ENCODE data around the gene CDK17. TPM values are rescaled to one million over a fixed set of nuclear protein-coding genes. Genes with fewer than 3 reads are reported as not detected.

CDK17 gene
- total RNA-seq, 1 donor from 2014 or later: 33.8 TPM

DNA sequence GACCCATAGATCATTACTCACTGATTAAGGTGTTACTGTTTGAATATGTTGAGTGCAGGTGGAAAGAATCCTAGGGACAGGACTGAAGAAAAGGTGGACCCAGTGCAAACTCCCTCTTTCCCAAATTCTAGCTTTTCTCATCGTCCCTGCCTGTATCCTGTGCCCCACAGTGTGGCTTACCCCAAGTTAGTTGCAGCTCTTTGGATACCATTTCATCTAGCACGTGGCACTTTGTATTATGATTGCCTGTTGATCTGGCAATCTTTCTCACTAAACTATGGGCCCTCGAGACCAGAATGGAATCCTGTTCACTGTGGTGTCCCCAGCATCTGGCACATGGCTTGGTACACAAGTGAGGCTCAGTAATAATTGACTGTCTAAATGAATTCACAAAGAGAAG is 139.6 kb downstream of the CDK17 start:
- Mint-ChIP-seq H3K9me3 (ENCODE audit: unreplicated experiment) (no peaks in the 10 kb centered on the region), H3K4me3 (ENCODE audit: unreplicated experiment) (no peak overlapping the region), H3K4me1 (ENCODE audit: unreplicated experiment) (peaks cover 13% of the 10 kb centered on the region), H3K36me3 (ENCODE audit: unreplicated experiment) (peaks cover 35% of the 10 kb centered on the region), H3K27me3 (ENCODE audit: unreplicated experiment) (no peaks in the 10 kb centered on the region), H3K27ac (ENCODE audit: unreplicated experiment) (peak overlapping the region; percentile 18)
- no peak for DNase-seq (ENCODE audit: extremely low spot score, unreplicated experiment)
- no peak for TF ChIP-seq CTCF (IDR thresholded peaks at IDR 0.05)

GRCh38 chr12:96260231-96260630 is 140.0 kb downstream of the CDK17 start:
- Mint-ChIP-seq H3K9me3 (ENCODE audit: unreplicated experiment) (no peaks in the 10 kb centered on the region), H3K36me3 (ENCODE audit: unreplicated experiment) (peaks cover 35% of the 10 kb centered on the region), H3K4me1 (ENCODE audit: unreplicated experiment) (peaks cover 13% of the 10 kb centered on the region), H3K27me3 (ENCODE audit: unreplicated experiment) (no peaks in the 10 kb centered on the region), H3K4me3 (ENCODE audit: unreplicated experiment) (no peak overlapping the region), H3K27ac (ENCODE audit: unreplicated experiment) (no peak overlapping the region)
- no peak for TF ChIP-seq CTCF (IDR thresholded peaks at IDR 0.05)
- DNase-seq (ENCODE audit: extremely low spot score, unreplicated experiment): no peak

- H3K4me3 Mint-ChIP-seq (ENCODE audit: unreplicated experiment): no peak overlapping the region
- no peak overlapping the region for H3K27ac Mint-ChIP-seq (ENCODE audit: unreplicated experiment)
- no peak for DNase-seq (ENCODE audit: extremely low spot score, unreplicated experiment)
- no peaks in the 10 kb centered on the region for H3K9me3 Mint-ChIP-seq (ENCODE audit: unreplicated experiment)
- TF ChIP-seq CTCF (IDR thresholded peaks at IDR 0.05): no peak
- H3K4me1 Mint-ChIP-seq (ENCODE audit: unreplicated experiment): peaks cover 14% of the 10 kb centered on the region
- peaks cover 24% of the 10 kb centered on the region for H3K36me3 Mint-ChIP-seq (ENCODE audit: unreplicated experiment)
- H3K27me3 Mint-ChIP-seq (ENCODE audit: unreplicated experiment): no peaks in the 10 kb centered on the region
Measured at GRCh38 chr12:96258104-96258961, 141.9 kb downstream of the CDK17 start.

DNA sequence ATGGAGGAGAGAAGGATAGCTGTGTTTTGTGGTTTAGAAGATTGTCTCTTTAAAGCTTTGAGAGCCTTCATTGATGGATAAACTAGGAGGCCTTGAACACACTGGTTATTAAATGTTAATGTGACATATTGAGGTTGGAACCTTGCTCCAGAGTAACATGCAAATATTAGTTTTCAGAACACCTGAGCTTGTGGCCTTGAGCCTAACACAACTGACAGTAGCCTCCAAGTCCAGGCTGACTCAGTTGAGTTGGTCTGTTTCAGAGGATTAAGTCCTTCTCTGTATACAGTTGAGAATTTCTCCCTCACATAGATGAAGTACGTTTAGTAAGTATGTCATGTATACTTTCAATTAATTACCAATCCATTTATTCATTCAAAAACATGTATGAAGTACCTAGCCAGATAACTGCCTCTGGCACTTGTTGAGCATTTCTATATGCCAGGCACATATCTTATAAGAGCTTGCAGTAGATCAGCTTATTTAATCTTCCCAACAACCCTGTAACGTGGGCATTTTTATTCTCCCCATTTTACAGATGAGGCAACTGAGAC is 142.6 kb downstream of the CDK17 start:
- TF ChIP-seq CTCF (IDR thresholded peaks at IDR 0.05): no peak
- DNase-seq (ENCODE audit: extremely low spot score, unreplicated experiment): no peak
- Mint-ChIP-seq H3K4me1 (ENCODE audit: unreplicated experiment) (peaks cover 10% of the 10 kb centered on the region), H3K27ac (ENCODE audit: unreplicated experiment) (no peak overlapping the region), H3K36me3 (ENCODE audit: unreplicated experiment) (peaks cover 22% of the 10 kb centered on the region), H3K4me3 (ENCODE audit: unreplicated experiment) (no peak overlapping the region), H3K9me3 (ENCODE audit: unreplicated experiment) (no peaks in the 10 kb centered on the region), H3K27me3 (ENCODE audit: unreplicated experiment) (no peaks in the 10 kb centered on the region)

DNA sequence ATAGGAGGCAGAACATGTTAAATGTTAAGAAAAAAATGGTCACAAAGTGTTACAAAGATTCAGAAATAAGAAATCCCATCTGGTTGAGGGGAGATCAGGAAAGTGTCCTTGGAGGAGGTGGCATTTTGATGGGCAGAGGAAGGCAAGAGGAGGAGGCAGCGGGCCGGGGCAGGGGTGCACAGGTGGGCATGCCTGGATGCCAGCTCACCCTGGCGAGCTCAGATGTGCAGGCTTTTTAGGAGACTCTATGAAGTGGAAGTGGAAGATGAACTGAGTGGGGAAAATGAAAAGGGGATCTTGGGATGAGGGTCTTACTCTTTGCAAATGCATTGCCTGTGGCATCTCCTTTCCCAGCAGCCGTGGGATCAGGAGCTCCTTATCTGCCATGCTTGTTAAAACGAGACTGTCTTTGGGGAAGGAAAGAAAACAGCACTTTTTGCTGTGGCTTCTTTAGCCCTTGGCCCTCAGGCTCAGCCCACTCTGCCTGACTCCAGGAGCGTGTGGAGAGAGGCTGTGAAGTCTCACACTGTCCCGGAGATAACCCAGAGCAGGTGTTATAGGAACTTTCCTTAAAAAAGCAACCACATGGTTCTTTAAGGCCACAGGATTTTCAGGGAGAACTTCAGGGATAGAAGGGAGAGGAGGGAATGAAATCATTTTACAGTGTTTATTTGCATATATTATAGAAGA is 143.4 kb downstream of the CDK17 start:
- H3K27me3 Mint-ChIP-seq (ENCODE audit: unreplicated experiment): no peaks in the 10 kb centered on the region
- H3K27ac Mint-ChIP-seq (ENCODE audit: unreplicated experiment): no peak overlapping the region
- no peak for TF ChIP-seq CTCF (IDR thresholded peaks at IDR 0.05)
- H3K36me3 Mint-ChIP-seq (ENCODE audit: unreplicated experiment): peaks cover 30% of the 10 kb centered on the region
- no peak for DNase-seq (ENCODE audit: extremely low spot score, unreplicated experiment)
- H3K9me3 Mint-ChIP-seq (ENCODE audit: unreplicated experiment): no peaks in the 10 kb centered on the region
- peaks cover 10% of the 10 kb centered on the region for H3K4me1 Mint-ChIP-seq (ENCODE audit: unreplicated experiment)
- no peak overlapping the region for H3K4me3 Mint-ChIP-seq (ENCODE audit: unreplicated experiment)
